Fibroblast of mammary gland (primary cell): Measurements from ENCODE around the gene CTTNBP2NL.
A peak's percentile ranks its signal among the peaks of the same experiment; 100 is the strongest.
"Not testable (repeated sequence)": the region's sequence is repeated elsewhere in the genome, so short reads cannot be mapped to it uniquely, and the experiment has no call there.

Source experiments
- DNase-seq: peaks from one replicate; pipeline ENCODE4 v3.0.0-alpha.2; 2010; ENCODE audit warnings: low read depth
- H3K4me3 ChIP-seq: 2 replicates; pipeline ENCODE4 v1.5.1; 2011; ENCODE audit warnings: low read depth, mild to moderate bottlenecking, low read length, moderate library complexity; ENCODE audit not compliant: control insufficient read depth
- TF ChIP-seq, protein P1 (sequence below): conservative IDR thresholded peaks from 2 replicates; pipeline ENCODE4 v1.5.1; 2011; ENCODE audit warnings: low read depth, low read length, inconsistent platforms; ENCODE audit not compliant: control insufficient read depth, insufficient read depth

The CTTNBP2NL gene

DNA sequence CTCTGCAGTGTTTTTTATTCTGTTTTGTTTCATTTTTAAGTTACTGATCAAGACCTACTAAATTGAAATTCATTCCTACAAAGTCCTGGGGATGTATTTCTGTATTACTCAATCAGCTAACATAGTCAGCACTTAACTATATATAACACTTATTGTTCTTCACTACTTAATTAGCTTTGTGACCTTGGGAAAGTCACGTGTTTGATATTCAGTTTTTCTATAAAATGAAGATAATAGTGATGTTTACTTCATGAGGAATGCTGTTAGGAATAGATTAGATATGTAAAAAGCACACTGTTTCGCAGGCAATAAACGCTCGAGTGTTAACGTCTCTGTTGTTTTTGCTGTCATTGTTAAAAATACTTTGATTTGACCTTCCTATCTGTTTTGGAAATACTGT is 44.6 kb downstream of the CTTNBP2NL start:
- no peak for DNase-seq
- TF ChIP-seq, protein P1, sequence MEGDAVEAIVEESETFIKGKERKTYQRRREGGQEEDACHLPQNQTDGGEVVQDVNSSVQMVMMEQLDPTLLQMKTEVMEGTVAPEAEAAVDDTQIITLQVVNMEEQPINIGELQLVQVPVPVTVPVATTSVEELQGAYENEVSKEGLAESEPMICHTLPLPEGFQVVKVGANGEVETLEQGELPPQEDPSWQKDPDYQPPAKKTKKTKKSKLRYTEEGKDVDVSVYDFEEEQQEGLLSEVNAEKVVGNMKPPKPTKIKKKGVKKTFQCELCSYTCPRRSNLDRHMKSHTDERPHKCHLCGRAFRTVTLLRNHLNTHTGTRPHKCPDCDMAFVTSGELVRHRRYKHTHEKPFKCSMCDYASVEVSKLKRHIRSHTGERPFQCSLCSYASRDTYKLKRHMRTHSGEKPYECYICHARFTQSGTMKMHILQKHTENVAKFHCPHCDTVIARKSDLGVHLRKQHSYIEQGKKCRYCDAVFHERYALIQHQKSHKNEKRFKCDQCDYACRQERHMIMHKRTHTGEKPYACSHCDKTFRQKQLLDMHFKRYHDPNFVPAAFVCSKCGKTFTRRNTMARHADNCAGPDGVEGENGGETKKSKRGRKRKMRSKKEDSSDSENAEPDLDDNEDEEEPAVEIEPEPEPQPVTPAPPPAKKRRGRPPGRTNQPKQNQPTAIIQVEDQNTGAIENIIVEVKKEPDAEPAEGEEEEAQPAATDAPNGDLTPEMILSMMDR, result no peak
- H3K4me3 ChIP-seq, result no peak overlapping the region

DNA sequence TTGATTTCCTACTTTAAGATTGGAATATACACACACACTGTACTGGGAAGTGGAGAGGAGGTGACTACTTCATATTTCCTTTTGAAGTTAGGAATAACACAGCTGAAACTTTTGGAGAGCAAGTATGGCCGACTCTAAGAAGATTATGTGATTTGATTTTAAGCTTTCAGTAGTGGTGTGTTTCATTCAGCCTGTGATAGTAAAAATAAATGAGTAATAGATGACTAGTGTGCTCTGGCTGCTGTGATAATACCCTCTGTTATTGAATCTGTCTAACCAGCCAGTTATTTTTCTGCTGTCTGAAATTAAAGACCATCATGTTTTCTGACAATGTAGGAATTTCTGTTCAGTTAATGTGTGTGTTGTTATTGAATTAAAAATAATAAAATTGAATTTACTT is 48.3 kb downstream of the CTTNBP2NL start:
- peak; percentile 74 for DNase-seq
- H3K4me3 ChIP-seq, result no peak overlapping the region
- TF ChIP-seq, protein P1, result no peak

- no peak overlapping the region for H3K4me3 ChIP-seq
- TF ChIP-seq, protein P1, result no peak
- peak; percentile 47 for DNase-seq
These were observed 49.6 kb downstream of the CTTNBP2NL start for GRCh38 chr1:112445596-112445995.

GRCh38 chr1:112446411-112446810 is 50.4 kb downstream of the CTTNBP2NL start:
- TF ChIP-seq, protein P1, result no peak
- no peak for DNase-seq
- no peak overlapping the region for H3K4me3 ChIP-seq

DNA sequence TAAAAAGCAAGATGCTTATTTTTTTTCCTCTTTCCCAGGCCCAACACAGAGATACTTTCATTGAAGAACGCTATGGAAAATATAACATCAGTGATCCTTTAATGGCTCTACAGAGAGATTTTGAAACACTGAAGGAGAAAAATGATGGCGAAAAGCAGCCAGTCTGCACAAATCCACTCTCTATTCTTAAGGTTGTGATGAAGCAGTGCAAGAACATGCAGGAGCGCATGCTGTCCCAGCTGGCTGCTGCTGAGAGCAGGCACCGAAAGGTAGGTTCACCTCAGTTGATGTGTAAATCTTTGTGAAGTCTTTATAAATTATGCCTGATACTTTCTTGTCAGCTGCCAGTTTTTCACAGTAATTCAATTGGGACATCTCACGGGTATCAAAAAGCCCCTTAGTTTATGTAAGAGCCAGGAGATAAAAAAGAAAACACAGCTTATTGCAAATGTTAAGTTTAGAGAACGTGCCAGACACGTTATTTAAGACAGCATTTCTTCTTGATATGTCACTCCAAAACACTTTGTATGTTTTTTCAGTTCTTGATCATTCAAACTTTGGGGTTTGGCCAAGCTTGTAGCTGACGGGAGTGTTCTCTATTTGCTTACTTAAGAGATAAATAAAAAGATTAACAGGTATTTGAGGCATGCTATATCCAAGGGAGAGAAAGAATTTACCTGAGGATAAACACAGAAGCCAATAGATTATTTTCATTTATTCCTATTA is 53.1 kb downstream of the CTTNBP2NL start:
- no peak for DNase-seq
- TF ChIP-seq, protein P1, result no peak

GRCh38 chr1:112449630-112449983 is 53.6 kb downstream of the CTTNBP2NL start:
- TF ChIP-seq, protein P1, result no peak
- no peak for DNase-seq
- H3K4me3 ChIP-seq, result no peak overlapping the region

More for the DNA sequence above, 53.1 kb downstream of the CTTNBP2NL start:
- no peak overlapping the region for H3K4me3 ChIP-seq

- DNase-seq, result no peak
- TF ChIP-seq, protein P1, result no peak
- no peak overlapping the region for H3K4me3 ChIP-seq
These were observed 54.8 kb downstream of the CTTNBP2NL start for GRCh38 chr1:112450773-112451172.

- DNase-seq, result peak; percentile 55
- not testable (repeated sequence) for H3K4me3 ChIP-seq
These were observed 55.3 kb downstream of the CTTNBP2NL start for GRCh38 chr1:112451301-112451700.
